HepG2 (cell line): ENCODE results near the gene B3GNT7. TPM values are rescaled to one million over a fixed set of nuclear protein-coding genes. Genes with fewer than 3 reads are reported as not detected.

Experiments
- ADNP ChIP-seq: sonication (generic); formaldehyde crosslinking; IDR thresholded peaks from 2 replicates; pipeline ENCODE4 v1.4.0; 2020; ENCODE audit warnings: missing genetic modification reagents
- DZIP1 ChIP-seq: sonication (generic); formaldehyde crosslinking; IDR thresholded peaks from 2 replicates; pipeline ENCODE4 v1.5.0; 2020; ENCODE audit warnings: mild to moderate bottlenecking, missing genetic modification reagents
- EED ChIP-seq: sonication (generic); formaldehyde crosslinking; IDR thresholded peaks from 2 replicates; pipeline ENCODE4 v1.5.0; 2020; ENCODE audit warnings: mild to moderate bottlenecking, missing genetic modification reagents
- GABPB1 ChIP-seq: IDR thresholded peaks from 2 replicates; pipeline ENCODE4 v1.6.1; 2016; ENCODE audit warnings: mild to moderate bottlenecking, missing genetic modification reagents, moderate library complexity, missing compliant biosample characterization
- GZF1 ChIP-seq: sonication (generic); formaldehyde crosslinking; IDR thresholded peaks from 2 replicates; pipeline ENCODE4 v1.5.1; 2020; ENCODE audit warnings: mild to moderate bottlenecking, missing genetic modification reagents
- MXD4 ChIP-seq: IDR thresholded peaks from 2 replicates; pipeline ENCODE4 v1.6.1; 2016; ENCODE audit warnings: mild to moderate bottlenecking, missing biosample characterization, missing genetic modification reagents
- PPARG ChIP-seq: conservative IDR thresholded peaks from 2 replicates; pipeline ENCODE4 v1.6.1; 2016; ENCODE audit warnings: missing biosample characterization, missing genetic modification reagents
- SAP130 ChIP-seq: IDR thresholded peaks from 2 replicates; pipeline ENCODE4 v1.6.1; 2016; ENCODE audit warnings: low read depth
- SNAPC2 ChIP-seq: sonication (generic); formaldehyde crosslinking; IDR thresholded peaks from 2 replicates; pipeline ENCODE4 v1.8.1; 2022; ENCODE audit warnings: mild to moderate bottlenecking, missing genetic modification reagents
- ZBED4 ChIP-seq: sonication (generic); formaldehyde crosslinking; IDR thresholded peaks from 2 replicates; pipeline ENCODE4 v1.4.0; 2020; ENCODE audit warnings: missing genetic modification reagents, borderline replicate concordance
- ZBTB34 ChIP-seq: sonication (generic); formaldehyde crosslinking; IDR thresholded peaks from 2 replicates; pipeline ENCODE4 v1.8.0; 2022; ENCODE audit warnings: mild to moderate bottlenecking, missing genetic modification reagents
- ZBTB43 ChIP-seq: sonication (generic); formaldehyde crosslinking; conservative IDR thresholded peaks from 2 replicates; pipeline ENCODE4 v1.4.0; 2020; ENCODE audit warnings: missing genetic modification reagents
- ZFP36L2 ChIP-seq: sonication (generic); formaldehyde crosslinking; IDR thresholded peaks from 2 replicates; pipeline ENCODE4 v1.4.0; 2020; ENCODE audit warnings: missing genetic modification reagents
- ZNF468 ChIP-seq: sonication (generic); formaldehyde crosslinking; IDR thresholded peaks from 2 replicates; pipeline ENCODE4 v1.8.0; 2022; ENCODE audit warnings: mild to moderate bottlenecking, moderate library complexity, missing genetic modification reagents
- ZNF484 ChIP-seq: sonication (generic); formaldehyde crosslinking; IDR thresholded peaks from 2 replicates; pipeline ENCODE4 v1.5.1; 2020; ENCODE audit warnings: mild to moderate bottlenecking, low read depth, missing genetic modification reagents, borderline replicate concordance
- ZNF615 ChIP-seq: sonication (generic); formaldehyde crosslinking; IDR thresholded peaks from 2 replicates; pipeline ENCODE4 v1.5.0; 2020; ENCODE audit warnings: mild to moderate bottlenecking, missing genetic modification reagents, borderline replicate concordance
- ZNF850 ChIP-seq: sonication (generic); formaldehyde crosslinking; conservative IDR thresholded peaks from 2 replicates; pipeline ENCODE4 v1.9.0; 2021; ENCODE audit warnings: mild to moderate bottlenecking, missing genetic modification reagents
- polyA plus RNA-seq, 8 experiments: library from polyadenylated mRNA; depleted of rRNA in 3 of 8; stranded (reverse) in 7 of 8; unstranded in 1 of 8; fragments of >200 nt; fragmentation: Illumina TruSeq in 4 of 8; extraction: Trizol in 4 of 8; gene quantifications; 2 replicates each; pipeline versions ENCODE4 v1.2.1 to v1.2.3, GENCODE V29; 2011 to 2016; ENCODE audit warnings: low read depth in 4 of 8, missing spikeins in 1 of 8, mixed read lengths in 1 of 8; ENCODE audit not compliant: insufficient read depth in 1 of 8
- total RNA-seq, 5 experiments: library from RNA; depleted of rRNA; stranded (reverse); fragments of >200 nt; fragmentation: Illumina TruSeq; extraction: Trizol; gene quantifications; 2 replicates each; pipeline ENCODE4 v1.2.3, GENCODE V29; 2016; ENCODE audit warnings: low read depth in 1 of 5
- TF ChIP-seq, protein P1 (sequence below): sonication (generic); formaldehyde crosslinking; IDR thresholded peaks from 2 replicates; pipeline ENCODE4 v1.4.0; 2020; ENCODE audit warnings: missing genetic modification reagents
- TF ChIP-seq, protein P2 (sequence below): IDR thresholded peaks from 2 replicates; pipeline ENCODE4 v1.6.1; 2012; ENCODE audit warnings: low read depth, low read length, improper control_type of control experiment

B3GNT7 gene
- total and polyA plus RNA-seq, 2 of the 13 experiments (the other 11 are each of a cell fraction or from before 2014, with no cell fraction given): 0.04 to 0.24 TPM

- no peak for TF ChIP-seq ZNF850
- no peak for TF ChIP-seq ZFP36L2 (CRISPR knock-in tag)
- TF ChIP-seq DZIP1: no peak
- TF ChIP-seq ZNF484: no peak
- no peak for TF ChIP-seq EED (CRISPR knock-in tag)
- TF ChIP-seq SNAPC2 (CRISPR knock-in tag): no peak
- TF ChIP-seq ZBTB34: no peak
- TF ChIP-seq, protein P1, sequence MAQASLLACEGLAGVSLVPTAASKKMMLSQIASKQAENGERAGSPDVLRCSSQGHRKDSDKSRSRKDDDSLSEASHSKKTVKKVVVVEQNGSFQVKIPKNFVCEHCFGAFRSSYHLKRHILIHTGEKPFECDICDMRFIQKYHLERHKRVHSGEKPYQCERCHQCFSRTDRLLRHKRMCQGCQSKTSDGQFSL (CRISPR knock-in tag): no peak
- TF ChIP-seq, protein P2, sequence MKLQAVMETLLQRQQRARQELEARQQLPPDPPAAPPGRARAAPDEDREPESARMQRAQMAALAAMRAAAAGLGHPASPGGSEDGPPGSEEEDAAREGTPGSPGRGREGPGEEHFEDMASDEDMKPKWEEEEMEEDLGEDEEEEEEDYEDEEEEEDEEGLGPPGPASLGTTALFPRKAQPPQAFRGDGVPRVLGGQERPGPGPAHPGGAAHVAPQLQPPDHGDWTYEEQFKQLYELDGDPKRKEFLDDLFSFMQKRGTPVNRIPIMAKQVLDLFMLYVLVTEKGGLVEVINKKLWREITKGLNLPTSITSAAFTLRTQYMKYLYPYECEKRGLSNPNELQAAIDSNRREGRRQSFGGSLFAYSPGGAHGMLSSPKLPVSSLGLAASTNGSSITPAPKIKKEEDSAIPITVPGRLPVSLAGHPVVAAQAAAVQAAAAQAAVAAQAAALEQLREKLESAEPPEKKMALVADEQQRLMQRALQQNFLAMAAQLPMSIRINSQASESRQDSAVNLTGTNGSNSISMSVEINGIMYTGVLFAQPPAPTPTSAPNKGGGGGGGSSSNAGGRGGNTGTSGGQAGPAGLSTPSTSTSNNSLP: no peak
- no peak for TF ChIP-seq ZNF615
- TF ChIP-seq GABPB1 (CRISPR knock-in tag): no peak
- no peak for TF ChIP-seq ZBED4
- TF ChIP-seq ZBTB43 (CRISPR knock-in tag): no peak
- TF ChIP-seq SAP130 (CRISPR knock-in tag): no peak
- TF ChIP-seq ADNP (CRISPR knock-in tag): no peak
- no peak for TF ChIP-seq MXD4 (CRISPR knock-in tag)
- no peak for TF ChIP-seq ZNF468
- no peak for TF ChIP-seq PPARG (CRISPR knock-in tag)
- no peak for TF ChIP-seq GZF1 (CRISPR knock-in tag)
Observed at GRCh38 chr2:231412618-231412963, 17.1 kb downstream of the B3GNT7 start (continued).
